HepG2 (cell line): ENCODE results near the gene GRIN2D. TPM values are rescaled to one million over a fixed set of nuclear protein-coding genes. Genes with fewer than 3 reads are reported as not detected.

ENCODE experiments used
- HCFC1 ChIP-seq: fragments of 150-350 bp; IDR thresholded peaks from 2 replicates; pipeline ENCODE4 v1.6.1; 2014; ENCODE audit warnings: low read depth, low read length
- NFYB ChIP-seq: sonication (generic); formaldehyde crosslinking; IDR thresholded peaks from 2 replicates; pipeline ENCODE4 v1.4.0; 2020; ENCODE audit warnings: missing genetic modification reagents
- THAP11 ChIP-seq: IDR thresholded peaks from 2 replicates; pipeline ENCODE4 v1.6.1; 2016; ENCODE audit warnings: missing biosample characterization, missing genetic modification reagents
- ZBTB3 ChIP-seq: sonication (generic); formaldehyde crosslinking; IDR thresholded peaks from 2 replicates; pipeline ENCODE4 v1.4.0; 2020; ENCODE audit warnings: low read depth, mild to moderate bottlenecking, moderate library complexity, missing genetic modification reagents, borderline replicate concordance
- ZNF367 ChIP-seq: sonication (generic); formaldehyde crosslinking; IDR thresholded peaks from 2 replicates; pipeline ENCODE4 v1.4.0; 2020; ENCODE audit warnings: missing genetic modification reagents, borderline replicate concordance
- ZNF605 ChIP-seq: sonication (generic); formaldehyde crosslinking; IDR thresholded peaks from 2 replicates; pipeline ENCODE4 v1.8.0; 2022; ENCODE audit warnings: mild to moderate bottlenecking, missing genetic modification reagents
- ZNF614 ChIP-seq: IDR thresholded peaks from 2 replicates; pipeline ENCODE4 v1.6.1; 2018; ENCODE audit warnings: missing biosample characterization, missing genetic modification reagents, inconsistent platforms, borderline replicate concordance
- ZSCAN20 ChIP-seq: sonication (generic); formaldehyde crosslinking; IDR thresholded peaks from 2 replicates; pipeline ENCODE4 v1.4.0; 2020; ENCODE audit warnings: missing genetic modification reagents, mild to moderate bottlenecking, borderline replicate concordance
- ZSCAN31 ChIP-seq: sonication (generic); formaldehyde crosslinking; IDR thresholded peaks from 2 replicates; pipeline ENCODE4 v1.5.0; 2020; ENCODE audit warnings: low read depth, mild to moderate bottlenecking, missing genetic modification reagents
- polyA plus RNA-seq, 8 experiments: library from polyadenylated mRNA; depleted of rRNA in 3 of 8; stranded (reverse) in 7 of 8; unstranded in 1 of 8; fragments of >200 nt; fragmentation: Illumina TruSeq in 4 of 8; extraction: Trizol in 4 of 8; gene quantifications; 2 replicates each; pipeline versions ENCODE4 v1.2.1 to v1.2.3, GENCODE V29; 2011 to 2016; ENCODE audit warnings: low read depth in 4 of 8, missing spikeins in 1 of 8, mixed read lengths in 1 of 8; ENCODE audit not compliant: insufficient read depth in 1 of 8
- total RNA-seq, 5 experiments: library from RNA; depleted of rRNA; stranded (reverse); fragments of >200 nt; fragmentation: Illumina TruSeq; extraction: Trizol; gene quantifications; 2 replicates each; pipeline ENCODE4 v1.2.3, GENCODE V29; 2016; ENCODE audit warnings: low read depth in 1 of 5
- TF ChIP-seq, protein P1 (sequence below): sonication (generic); formaldehyde crosslinking; conservative IDR thresholded peaks from 2 replicates; pipeline ENCODE4 v1.4.0; 2020; ENCODE audit warnings: mild to moderate bottlenecking, missing genetic modification reagents, moderate library complexity
- TF ChIP-seq, protein P2 (sequence below): IDR thresholded peaks from 2 replicates; pipeline ENCODE4 v1.6.1; 2016
- TF ChIP-seq, protein P3 (sequence below), 2 experiments: sonication (generic) in 1 of 2; formaldehyde crosslinking in 1 of 2; IDR thresholded peaks; 2 replicates each; pipeline versions ENCODE4 v1.5.1 to v1.6.1; 2011 to 2020; ENCODE audit warnings: borderline replicate concordance in 1 of 2, low read depth in 1 of 2, low read length in 1 of 2, mild to moderate bottlenecking in 1 of 2, missing genetic modification reagents in 1 of 2, moderate library complexity in 1 of 2
- TF ChIP-seq, protein P4 (sequence below): IDR thresholded peaks from 2 replicates; pipeline ENCODE4 v1.6.1; 2016; ENCODE audit warnings: low read depth
- TF ChIP-seq, protein P5 (sequence below): sonication (generic); formaldehyde crosslinking; IDR thresholded peaks from 2 replicates; pipeline ENCODE4 v1.5.1; 2020; ENCODE audit warnings: mild to moderate bottlenecking, moderate library complexity, missing genetic modification reagents
- TF ChIP-seq, protein P6 (sequence below): sonication (generic); formaldehyde crosslinking; IDR thresholded peaks from 2 replicates; pipeline ENCODE4 v1.8.0; 2022; ENCODE audit warnings: mild to moderate bottlenecking, missing genetic modification reagents

Gene GRIN2D
- total and polyA plus RNA-seq, 2 of the 13 experiments (the other 11 are each of a cell fraction or from before 2014, with no cell fraction given): 0.02 to 0.13 TPM

DNA sequence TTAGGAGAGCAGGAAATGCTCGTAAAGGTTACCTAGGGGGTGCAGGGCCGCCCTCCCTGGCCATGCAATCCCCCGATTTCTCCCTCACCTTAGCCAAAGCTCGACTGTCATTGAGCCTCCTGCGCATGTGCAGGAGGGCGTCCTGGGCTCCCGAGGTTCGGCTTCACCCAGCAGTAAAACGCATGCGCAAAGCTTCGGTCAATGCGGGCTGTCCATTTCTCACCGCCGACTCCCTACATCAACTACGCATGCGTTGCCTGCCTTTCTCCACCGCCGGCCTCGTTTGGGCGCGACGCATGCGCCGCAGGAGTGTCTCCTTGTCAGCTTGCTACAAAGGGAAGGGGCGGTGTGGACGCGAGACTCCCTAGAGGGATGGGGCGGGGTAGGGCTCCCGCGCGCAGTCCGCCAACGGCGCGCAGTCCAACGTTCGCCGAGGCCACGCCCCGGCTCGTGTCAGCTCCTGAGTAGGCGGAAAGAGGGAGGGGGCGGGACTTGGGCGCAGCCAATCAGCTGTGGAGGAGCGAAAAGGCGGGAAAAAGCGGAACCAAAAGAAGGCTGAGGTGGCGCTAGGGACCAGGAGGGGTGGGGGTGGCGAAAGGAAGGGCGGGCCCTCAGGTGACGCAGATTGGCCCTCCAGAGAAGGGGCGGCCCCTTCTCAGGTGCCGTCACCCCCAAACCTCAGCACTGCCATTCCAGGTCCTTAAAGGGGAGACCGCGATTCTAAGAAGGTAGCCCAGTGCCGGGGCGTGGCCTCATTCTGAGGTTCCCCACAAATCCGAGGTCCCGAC lies 29.5 kb upstream of the GRIN2D start, which contains the start of the genes SYNGR4 and TMEM143 (continued):
- TF ChIP-seq, protein P1, sequence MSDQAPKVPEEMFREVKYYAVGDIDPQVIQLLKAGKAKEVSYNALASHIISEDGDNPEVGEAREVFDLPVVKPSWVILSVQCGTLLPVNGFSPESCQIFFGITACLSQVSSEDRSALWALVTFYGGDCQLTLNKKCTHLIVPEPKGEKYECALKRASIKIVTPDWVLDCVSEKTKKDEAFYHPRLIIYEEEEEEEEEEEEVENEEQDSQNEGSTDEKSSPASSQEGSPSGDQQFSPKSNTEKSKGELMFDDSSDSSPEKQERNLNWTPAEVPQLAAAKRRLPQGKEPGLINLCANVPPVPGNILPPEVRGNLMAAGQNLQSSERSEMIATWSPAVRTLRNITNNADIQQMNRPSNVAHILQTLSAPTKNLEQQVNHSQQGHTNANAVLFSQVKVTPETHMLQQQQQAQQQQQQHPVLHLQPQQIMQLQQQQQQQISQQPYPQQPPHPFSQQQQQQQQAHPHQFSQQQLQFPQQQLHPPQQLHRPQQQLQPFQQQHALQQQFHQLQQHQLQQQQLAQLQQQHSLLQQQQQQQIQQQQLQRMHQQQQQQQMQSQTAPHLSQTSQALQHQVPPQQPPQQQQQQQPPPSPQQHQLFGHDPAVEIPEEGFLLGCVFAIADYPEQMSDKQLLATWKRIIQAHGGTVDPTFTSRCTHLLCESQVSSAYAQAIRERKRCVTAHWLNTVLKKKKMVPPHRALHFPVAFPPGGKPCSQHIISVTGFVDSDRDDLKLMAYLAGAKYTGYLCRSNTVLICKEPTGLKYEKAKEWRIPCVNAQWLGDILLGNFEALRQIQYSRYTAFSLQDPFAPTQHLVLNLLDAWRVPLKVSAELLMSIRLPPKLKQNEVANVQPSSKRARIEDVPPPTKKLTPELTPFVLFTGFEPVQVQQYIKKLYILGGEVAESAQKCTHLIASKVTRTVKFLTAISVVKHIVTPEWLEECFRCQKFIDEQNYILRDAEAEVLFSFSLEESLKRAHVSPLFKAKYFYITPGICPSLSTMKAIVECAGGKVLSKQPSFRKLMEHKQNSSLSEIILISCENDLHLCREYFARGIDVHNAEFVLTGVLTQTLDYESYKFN: peak; percentile 44; the same call in 1 of the 2 replicates
- TF ChIP-seq NFYB (peak; percentile 87), ZBTB3 (CRISPR knock-in tag) (no peak), ZSCAN20 (CRISPR knock-in tag) (0 out of 2 replicates have a peak, but pooled peaks have one; percentile 22), THAP11 (CRISPR knock-in tag) (peak; percentile 76), HCFC1 (peak; percentile 44; the same call in 1 of the 2 replicates), ZNF605 (CRISPR knock-in tag) (0 out of 2 replicates have a peak, but pooled peaks have one; percentile 11), ZNF367 (0 out of 2 replicates have a peak, but pooled peaks have one; percentile 55), ZSCAN31 (CRISPR knock-in tag) (peak; percentile 94), ZNF614 (CRISPR knock-in tag) (0 out of 2 replicates have a peak, but pooled peaks have one; percentile 9)
- TF ChIP-seq, protein P2, sequence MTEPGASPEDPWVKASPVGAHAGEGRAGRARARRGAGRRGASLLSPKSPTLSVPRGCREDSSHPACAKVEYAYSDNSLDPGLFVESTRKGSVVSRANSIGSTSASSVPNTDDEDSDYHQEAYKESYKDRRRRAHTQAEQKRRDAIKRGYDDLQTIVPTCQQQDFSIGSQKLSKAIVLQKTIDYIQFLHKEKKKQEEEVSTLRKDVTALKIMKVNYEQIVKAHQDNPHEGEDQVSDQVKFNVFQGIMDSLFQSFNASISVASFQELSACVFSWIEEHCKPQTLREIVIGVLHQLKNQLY (CRISPR knock-in tag): no peak
- TF ChIP-seq, protein P3, sequence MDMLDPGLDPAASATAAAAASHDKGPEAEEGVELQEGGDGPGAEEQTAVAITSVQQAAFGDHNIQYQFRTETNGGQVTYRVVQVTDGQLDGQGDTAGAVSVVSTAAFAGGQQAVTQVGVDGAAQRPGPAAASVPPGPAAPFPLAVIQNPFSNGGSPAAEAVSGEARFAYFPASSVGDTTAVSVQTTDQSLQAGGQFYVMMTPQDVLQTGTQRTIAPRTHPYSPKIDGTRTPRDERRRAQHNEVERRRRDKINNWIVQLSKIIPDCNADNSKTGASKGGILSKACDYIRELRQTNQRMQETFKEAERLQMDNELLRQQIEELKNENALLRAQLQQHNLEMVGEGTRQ (IDR thresholded peaks at IDR 0.05; ENCODE audit: low read depth, low read length): no peak
- TF ChIP-seq, protein P3 (CRISPR knock-in tag; IDR thresholded peaks at IDR 0.05; ENCODE audit: borderline replicate concordance): 0 out of 2 replicates have a peak, but pooled peaks have one; percentile 18
- TF ChIP-seq, protein P4, sequence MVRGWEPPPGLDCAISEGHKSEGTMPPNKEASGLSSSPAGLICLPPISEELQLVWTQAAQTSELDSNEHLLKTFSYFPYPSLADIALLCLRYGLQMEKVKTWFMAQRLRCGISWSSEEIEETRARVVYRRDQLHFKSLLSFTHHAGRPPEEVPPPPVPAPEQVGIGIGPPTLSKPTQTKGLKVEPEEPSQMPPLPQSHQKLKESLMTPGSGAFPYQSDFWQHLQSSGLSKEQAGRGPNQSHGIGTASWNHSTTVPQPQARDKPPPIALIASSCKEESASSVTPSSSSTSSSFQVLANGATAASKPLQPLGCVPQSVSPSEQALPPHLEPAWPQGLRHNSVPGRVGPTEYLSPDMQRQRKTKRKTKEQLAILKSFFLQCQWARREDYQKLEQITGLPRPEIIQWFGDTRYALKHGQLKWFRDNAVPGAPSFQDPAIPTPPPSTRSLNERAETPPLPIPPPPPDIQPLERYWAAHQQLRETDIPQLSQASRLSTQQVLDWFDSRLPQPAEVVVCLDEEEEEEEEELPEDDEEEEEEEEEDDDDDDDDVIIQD (CRISPR knock-in tag): 0 out of 2 replicates have a peak, but pooled peaks have one; percentile 6
- TF ChIP-seq, protein P5, sequence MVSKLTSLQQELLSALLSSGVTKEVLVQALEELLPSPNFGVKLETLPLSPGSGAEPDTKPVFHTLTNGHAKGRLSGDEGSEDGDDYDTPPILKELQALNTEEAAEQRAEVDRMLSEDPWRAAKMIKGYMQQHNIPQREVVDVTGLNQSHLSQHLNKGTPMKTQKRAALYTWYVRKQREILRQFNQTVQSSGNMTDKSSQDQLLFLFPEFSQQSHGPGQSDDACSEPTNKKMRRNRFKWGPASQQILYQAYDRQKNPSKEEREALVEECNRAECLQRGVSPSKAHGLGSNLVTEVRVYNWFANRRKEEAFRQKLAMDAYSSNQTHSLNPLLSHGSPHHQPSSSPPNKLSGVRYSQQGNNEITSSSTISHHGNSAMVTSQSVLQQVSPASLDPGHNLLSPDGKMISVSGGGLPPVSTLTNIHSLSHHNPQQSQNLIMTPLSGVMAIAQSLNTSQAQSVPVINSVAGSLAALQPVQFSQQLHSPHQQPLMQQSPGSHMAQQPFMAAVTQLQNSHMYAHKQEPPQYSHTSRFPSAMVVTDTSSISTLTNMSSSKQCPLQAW (CRISPR knock-in tag): 0 out of 2 replicates have a peak, but pooled peaks have one; percentile 9
- TF ChIP-seq, protein P6, sequence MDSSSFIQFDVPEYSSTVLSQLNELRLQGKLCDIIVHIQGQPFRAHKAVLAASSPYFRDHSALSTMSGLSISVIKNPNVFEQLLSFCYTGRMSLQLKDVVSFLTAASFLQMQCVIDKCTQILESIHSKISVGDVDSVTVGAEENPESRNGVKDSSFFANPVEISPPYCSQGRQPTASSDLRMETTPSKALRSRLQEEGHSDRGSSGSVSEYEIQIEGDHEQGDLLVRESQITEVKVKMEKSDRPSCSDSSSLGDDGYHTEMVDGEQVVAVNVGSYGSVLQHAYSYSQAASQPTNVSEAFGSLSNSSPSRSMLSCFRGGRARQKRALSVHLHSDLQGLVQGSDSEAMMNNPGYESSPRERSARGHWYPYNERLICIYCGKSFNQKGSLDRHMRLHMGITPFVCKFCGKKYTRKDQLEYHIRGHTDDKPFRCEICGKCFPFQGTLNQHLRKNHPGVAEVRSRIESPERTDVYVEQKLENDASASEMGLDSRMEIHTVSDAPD (CRISPR knock-in tag): no peak
